ENCODE measurements around the gene SEC24B. TPM values are rescaled to one million over a fixed set of nuclear protein-coding genes. Genes with fewer than 3 reads are reported as not detected.

The SEC24B gene
- polyA plus RNA-seq, 1 donor from 2014 or later, result 20.4 TPM

- H3K36me3 ChIP-seq (ENCODE audit: insufficient read depth, low read length), result peaks cover 9% of the 10 kb centered on the region
- no peak overlapping the region for H3K9ac ChIP-seq (ENCODE audit: low read length)
- no peaks in the 10 kb centered on the region for H3K79me2 ChIP-seq (replicated peaks; ENCODE audit: insufficient read depth, low read length)
- H3K9me2 ChIP-seq (ENCODE audit: insufficient read depth, low read length), result no peaks in the 10 kb centered on the region
- H3K27ac ChIP-seq (ENCODE audit: low read length), result no peak overlapping the region
- H3F3A ChIP-seq (ENCODE audit: insufficient read depth, low read length, poor library complexity, severe bottlenecking), result no peaks in the 10 kb centered on the region
- no peak overlapping the region for H2AFZ ChIP-seq (ENCODE audit: low read depth, low read length)
- H4K20me1 ChIP-seq (ENCODE audit: insufficient read depth), result no peaks in the 10 kb centered on the region
- no peak overlapping the region for H3K4me3 ChIP-seq (ENCODE audit: low read length)
- no peak for TF ChIP-seq REST (IDR thresholded peaks at IDR 0.05; ENCODE audit: borderline replicate concordance)
- TF ChIP-seq MXI1 (conservative IDR thresholded peaks at IDR 0.05; ENCODE audit: poor library complexity, severe bottlenecking), result no peak
- no peak for TF ChIP-seq SMC3 (conservative IDR thresholded peaks at IDR 0.05; ENCODE audit: poor library complexity)
- no peak for TF ChIP-seq RAD21 (conservative IDR thresholded peaks at IDR 0.05)
- no peak for TF ChIP-seq TAF1 (IDR thresholded peaks at IDR 0.05; ENCODE audit: low read depth)
- no peak for TF ChIP-seq CTCF (IDR thresholded peaks at IDR 0.05; ENCODE audit: poor library complexity, severe bottlenecking)
- no peak for TF ChIP-seq EZH2 (IDR thresholded peaks at IDR 0.05; ENCODE audit: borderline replicate concordance, insufficient read depth, low read length, poor library complexity, severe bottlenecking)
- TF ChIP-seq EP300 (conservative IDR thresholded peaks at IDR 0.05; ENCODE audit: poor library complexity, severe bottlenecking), result no peak
- TF ChIP-seq POLR2AphosphoS5 (IDR thresholded peaks at IDR 0.05), result no peak
- no peak overlapping the region for H3K4me2 ChIP-seq (ENCODE audit: low read length)
- H3K9me3 ChIP-seq (ENCODE audit: low read length), result no peaks in the 10 kb centered on the region
- no peaks in the 10 kb centered on the region for H3K27me3 ChIP-seq (ENCODE audit: insufficient read depth, low read depth, low read length)
These were observed 65.9 kb downstream of the SEC24B start for GRCh38 chr4:109499513-109499912.

- Histone ChIP-seq H3K9me2 (ENCODE audit: insufficient read depth, low read length) (no peaks in the 10 kb centered on the region), H4K20me1 (ENCODE audit: insufficient read depth) (no peaks in the 10 kb centered on the region), H3K4me3 (ENCODE audit: low read length) (no peak overlapping the region), H3K27me3 (ENCODE audit: insufficient read depth, low read depth, low read length) (no peaks in the 10 kb centered on the region), H2AFZ (ENCODE audit: low read depth, low read length) (no peak overlapping the region), H3K36me3 (ENCODE audit: insufficient read depth, low read length) (peaks cover 7% of the 10 kb centered on the region), H3K79me2 (replicated peaks; ENCODE audit: insufficient read depth, low read length) (no peaks in the 10 kb centered on the region), H3K9me3 (ENCODE audit: low read length) (no peaks in the 10 kb centered on the region), H3K9ac (ENCODE audit: low read length) (no peak overlapping the region), H3K27ac (ENCODE audit: low read length) (no peak overlapping the region), H3F3A (ENCODE audit: insufficient read depth, low read length, poor library complexity, severe bottlenecking) (no peaks in the 10 kb centered on the region), H3K4me2 (ENCODE audit: low read length) (no peak overlapping the region)
- no peak for TF ChIP-seq EZH2 (IDR thresholded peaks at IDR 0.05; ENCODE audit: borderline replicate concordance, insufficient read depth, low read length, poor library complexity, severe bottlenecking)
- TF ChIP-seq SMC3 (conservative IDR thresholded peaks at IDR 0.05; ENCODE audit: poor library complexity), result no peak
- TF ChIP-seq REST (IDR thresholded peaks at IDR 0.05; ENCODE audit: borderline replicate concordance), result no peak
These were observed 73.3 kb downstream of the SEC24B start for GRCh38 chr4:109506890-109507289.
